T-helper 2 cell treated with Interferon-gamma antibody and Interleukin-4, amounts not matched to agents 5 μg/mL and 100 μg/mL, for 36 hours (primary cell): ENCODE measurements around the gene SGSH.

Experiments used
- DNase-seq: peaks from one replicate; pipeline ENCODE4 v3.0.0; 2021; ENCODE audit warnings: low spot score
- H3K27ac Mint-ChIP-seq: one replicate; pipeline ENCODE4 v1.8.0; 2021; ENCODE audit warnings: mild to moderate bottlenecking, mixed read lengths
- H3K27me3 Mint-ChIP-seq: one replicate; pipeline ENCODE4 v1.8.0; 2021; ENCODE audit warnings: low read depth, mixed read lengths
- H3K36me3 Mint-ChIP-seq: one replicate; pipeline ENCODE4 v1.8.0; 2021; ENCODE audit warnings: low read depth, mixed read lengths
- H3K4me1 Mint-ChIP-seq: one replicate; pipeline ENCODE4 v1.8.0; 2021; ENCODE audit warnings: low read depth, mixed read lengths
- H3K4me3 Mint-ChIP-seq: one replicate; pipeline ENCODE4 v1.8.0; 2022; ENCODE audit warnings: mild to moderate bottlenecking, moderate library complexity, mixed read lengths
- H3K9me3 Mint-ChIP-seq: one replicate; pipeline ENCODE4 v1.8.0; 2021; ENCODE audit warnings: mixed read lengths

The SGSH gene

GRCh38 chr17:80227156-80227555, 7.0 kb upstream of the SGSH start:
- H3K27ac Mint-ChIP-seq = no peak overlapping the region
- H3K4me3 Mint-ChIP-seq = no peak overlapping the region
- H3K36me3 Mint-ChIP-seq = peaks cover 7% of the 10 kb centered on the region

GRCh38 chr17:80225230-80225629, 5.1 kb upstream of the SGSH start:
- no peaks in the 10 kb centered on the region for H3K9me3 Mint-ChIP-seq
- no peak overlapping the region for H3K27ac Mint-ChIP-seq
- DNase-seq = no peak
- H3K4me3 Mint-ChIP-seq = no peak overlapping the region
- H3K36me3 Mint-ChIP-seq = peaks cover 1% of the 10 kb centered on the region
- peaks cover 2% of the 10 kb centered on the region for H3K4me1 Mint-ChIP-seq
- H3K27me3 Mint-ChIP-seq = no peaks in the 10 kb centered on the region

More at GRCh38 chr17:80227156-80227555, 7.0 kb upstream of the SGSH start:
- DNase-seq = no peak
- Mint-ChIP-seq H3K9me3 (peaks cover 7% of the 10 kb centered on the region), H3K4me1 (no peaks in the 10 kb centered on the region), H3K27me3 (no peaks in the 10 kb centered on the region)

DNA sequence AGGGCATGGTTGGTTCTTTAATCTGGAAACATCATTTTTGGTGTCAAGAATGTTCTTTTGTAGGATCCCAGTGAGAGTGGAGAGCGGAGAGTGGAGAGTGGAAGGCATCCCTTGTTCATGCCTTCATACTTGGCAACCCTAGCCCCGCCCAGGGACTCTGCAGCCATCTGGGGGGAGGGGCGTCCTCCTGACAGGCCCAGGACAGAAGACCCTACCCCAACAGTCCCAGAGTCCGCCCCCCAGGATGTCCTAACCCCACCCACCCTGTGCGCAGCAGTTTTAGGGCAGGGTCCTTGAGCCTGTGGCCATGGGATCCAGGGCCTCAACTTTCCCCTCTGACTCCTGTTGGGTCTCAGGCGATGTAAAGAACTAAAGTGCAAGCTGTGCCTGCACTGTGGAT, 4.5 kb upstream of the SGSH start:
- no peak for DNase-seq
- Mint-ChIP-seq H3K36me3 (no peaks in the 10 kb centered on the region), H3K9me3 (no peaks in the 10 kb centered on the region), H3K4me1 (peaks cover 2% of the 10 kb centered on the region), H3K4me3 (no peak overlapping the region), H3K27ac (no peak overlapping the region), H3K27me3 (no peaks in the 10 kb centered on the region)

- Mint-ChIP-seq H3K36me3 (no peaks in the 10 kb centered on the region), H3K4me3 (no peak overlapping the region), H3K4me1 (peaks cover 4% of the 10 kb centered on the region), H3K9me3 (no peaks in the 10 kb centered on the region), H3K27ac (no peak overlapping the region), H3K27me3 (no peaks in the 10 kb centered on the region)
- no peak for DNase-seq
These were observed 3.8 kb upstream of the SGSH start for GRCh38 chr17:80223838-80224497.

DNA sequence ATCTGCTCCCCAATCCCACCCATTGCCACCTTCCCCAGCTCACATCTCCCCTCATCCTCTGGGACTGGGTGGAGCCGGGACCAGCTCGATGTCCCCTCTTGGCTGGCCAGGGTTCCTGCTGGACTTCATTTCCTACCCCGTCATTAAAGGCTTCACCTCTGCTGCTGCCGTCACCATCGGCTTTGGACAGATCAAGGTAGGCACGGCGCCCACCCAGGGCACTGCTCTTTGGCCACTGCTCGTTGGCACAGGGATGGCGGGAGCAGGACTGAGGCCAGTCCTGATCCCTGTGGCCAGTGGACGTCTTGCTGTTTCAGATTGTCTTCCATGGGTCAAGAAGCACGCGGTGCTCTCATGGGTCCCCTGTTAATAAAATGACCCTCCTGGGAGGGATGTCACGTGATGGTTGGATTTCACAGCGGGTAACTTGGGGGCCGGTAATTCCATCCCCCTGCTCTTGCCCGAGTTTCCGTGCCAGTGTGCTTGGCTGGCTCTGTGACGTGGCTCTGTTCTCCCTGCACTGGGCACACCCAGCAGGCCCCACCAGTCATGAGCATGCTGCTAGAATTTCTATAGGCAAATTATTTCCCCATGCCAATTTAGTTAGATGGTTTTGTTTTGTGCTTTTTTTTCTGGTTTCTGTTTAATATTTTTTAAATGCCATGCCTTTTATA, 3.1 kb upstream of the SGSH start:
- H3K36me3 Mint-ChIP-seq = no peaks in the 10 kb centered on the region

GRCh38 chr17:80222376-80223141, 2.4 kb upstream of the SGSH start:
- no peak overlapping the region for H3K27ac Mint-ChIP-seq
- no peak for DNase-seq
- H3K27me3 Mint-ChIP-seq = no peaks in the 10 kb centered on the region
- peaks cover 2% of the 10 kb centered on the region for H3K36me3 Mint-ChIP-seq
- no peaks in the 10 kb centered on the region for H3K9me3 Mint-ChIP-seq
- H3K4me3 Mint-ChIP-seq = peak overlapping the region; percentile 18
- peaks cover 13% of the 10 kb centered on the region for H3K4me1 Mint-ChIP-seq

More for the DNA sequence above, 3.1 kb upstream of the SGSH start:
- Mint-ChIP-seq H3K4me1 (peaks cover 11% of the 10 kb centered on the region), H3K27ac (no peak overlapping the region), H3K4me3 (peak overlapping the region; percentile 15), H3K27me3 (no peaks in the 10 kb centered on the region), H3K9me3 (no peaks in the 10 kb centered on the region)
- no peak for DNase-seq

DNA sequence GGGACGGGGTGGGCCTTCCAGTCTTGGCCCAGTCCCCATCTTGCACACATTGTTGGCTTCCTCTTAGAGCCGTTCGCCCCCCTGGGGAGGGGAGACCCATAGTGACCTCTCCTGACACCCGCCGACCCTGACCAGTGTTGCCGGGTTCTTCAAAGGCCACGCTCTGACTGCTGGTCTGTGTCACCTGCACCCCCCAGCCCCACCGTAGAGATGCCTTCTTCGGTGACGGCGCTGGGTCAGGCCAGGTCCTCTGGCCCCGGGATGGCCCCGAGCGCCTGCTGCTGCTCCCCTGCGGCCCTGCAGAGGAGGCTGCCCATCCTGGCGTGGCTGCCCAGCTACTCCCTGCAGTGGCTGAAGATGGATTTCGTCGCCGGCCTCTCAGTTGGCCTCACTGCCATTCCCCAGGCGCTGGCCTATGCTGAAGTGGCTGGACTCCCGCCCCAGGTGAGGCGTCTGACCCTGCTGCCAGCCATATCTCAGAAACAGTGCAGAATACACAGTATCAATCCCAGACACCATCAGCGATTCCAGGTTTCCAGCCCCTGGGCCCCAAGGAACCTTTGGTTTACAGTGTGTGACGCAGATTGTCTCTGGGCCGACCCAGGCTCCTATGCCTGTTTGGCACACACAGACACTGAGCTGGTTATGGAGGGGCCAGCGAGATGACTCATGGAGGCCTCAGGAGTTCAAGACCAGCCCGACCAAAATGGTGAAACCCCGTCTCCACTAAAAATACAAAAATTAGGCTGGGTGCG, 1.4 kb upstream of the SGSH start:
- peaks cover 7% of the 10 kb centered on the region for H3K36me3 Mint-ChIP-seq
- H3K4me3 Mint-ChIP-seq = peak overlapping the region; percentile 80
- peak overlapping the region; percentile 69 for H3K27ac Mint-ChIP-seq
- peaks cover 15% of the 10 kb centered on the region for H3K4me1 Mint-ChIP-seq
- no peaks in the 10 kb centered on the region for H3K9me3 Mint-ChIP-seq
- DNase-seq = no peak
- H3K27me3 Mint-ChIP-seq = no peaks in the 10 kb centered on the region

GRCh38 chr17:80220736-80221215, 643 bp upstream of the SGSH start:
- Mint-ChIP-seq H3K27me3 (no peaks in the 10 kb centered on the region), H3K4me1 (peaks cover 15% of the 10 kb centered on the region), H3K36me3 (peaks cover 12% of the 10 kb centered on the region), H3K9me3 (no peaks in the 10 kb centered on the region), H3K27ac (peak overlapping the region; percentile 69), H3K4me3 (peak overlapping the region; percentile 80)
- no peak for DNase-seq

DNA sequence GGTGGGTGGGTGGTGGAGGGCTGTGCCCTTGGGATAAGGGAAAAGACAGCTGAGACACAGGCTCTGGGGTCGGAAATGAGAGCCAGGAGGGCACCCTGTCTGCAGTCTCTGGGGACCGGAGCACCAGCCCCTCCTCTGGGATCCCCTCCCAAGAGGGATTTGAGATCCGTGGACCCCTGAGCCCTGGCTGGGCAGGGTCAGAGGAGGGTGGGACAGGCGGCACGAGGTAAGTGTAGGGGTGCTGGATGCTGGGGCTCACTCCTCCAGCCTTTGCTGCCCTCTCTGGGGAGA, 425 bp downstream of the SGSH start:
- no peaks in the 10 kb centered on the region for H3K9me3 Mint-ChIP-seq
- peak overlapping the region; percentile 89 for H3K4me3 Mint-ChIP-seq
- no peak for DNase-seq
- peaks cover 14% of the 10 kb centered on the region for H3K36me3 Mint-ChIP-seq
- H3K27me3 Mint-ChIP-seq = no peaks in the 10 kb centered on the region
- peak overlapping the region; percentile 90 for H3K27ac Mint-ChIP-seq
- H3K4me1 Mint-ChIP-seq = peaks cover 15% of the 10 kb centered on the region

- H3K9me3 Mint-ChIP-seq = no peaks in the 10 kb centered on the region
- peak overlapping the region; percentile 89 for H3K4me3 Mint-ChIP-seq
- peak; percentile 86 for DNase-seq
- H3K27me3 Mint-ChIP-seq = no peaks in the 10 kb centered on the region
- H3K27ac Mint-ChIP-seq = peak overlapping the region; percentile 90
- peaks cover 14% of the 10 kb centered on the region for H3K36me3 Mint-ChIP-seq
- H3K4me1 Mint-ChIP-seq = peaks cover 15% of the 10 kb centered on the region
These were observed 945 bp downstream of the SGSH start for GRCh38 chr17:80219013-80219762.

DNA sequence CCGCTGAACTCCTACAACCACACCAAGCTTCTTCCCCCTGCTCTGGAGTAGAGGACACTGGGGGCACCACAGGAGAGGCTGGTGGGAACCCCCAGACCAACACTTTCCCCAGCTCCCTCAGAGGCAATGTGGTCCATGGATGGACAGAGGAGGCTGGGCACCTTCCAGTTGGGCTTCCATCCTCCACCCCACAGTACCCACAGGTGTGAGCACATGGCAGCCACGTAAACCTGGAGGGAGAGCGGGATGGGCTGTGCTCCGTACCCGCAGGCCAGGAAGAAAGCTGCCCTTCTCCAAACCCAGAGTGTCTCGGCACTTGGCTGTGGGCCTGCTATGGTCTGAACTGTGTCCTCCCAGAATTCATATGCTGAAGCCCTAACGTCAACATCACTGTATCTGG, 1.7 kb downstream of the SGSH start:
- no peaks in the 10 kb centered on the region for H3K27me3 Mint-ChIP-seq
- peak overlapping the region; percentile 90 for H3K27ac Mint-ChIP-seq
- no peaks in the 10 kb centered on the region for H3K9me3 Mint-ChIP-seq
- peak overlapping the region; percentile 89 for H3K4me3 Mint-ChIP-seq
- no peak for DNase-seq
- peaks cover 15% of the 10 kb centered on the region for H3K4me1 Mint-ChIP-seq
- peaks cover 14% of the 10 kb centered on the region for H3K36me3 Mint-ChIP-seq

GRCh38 chr17:80217703-80218362, 2.3 kb downstream of the SGSH start:
- peak overlapping the region; percentile 32 for H3K27ac Mint-ChIP-seq
- H3K4me3 Mint-ChIP-seq = peak overlapping the region; percentile 15
- peaks cover 14% of the 10 kb centered on the region for H3K36me3 Mint-ChIP-seq
- no peaks in the 10 kb centered on the region for H3K9me3 Mint-ChIP-seq
- H3K4me1 Mint-ChIP-seq = peaks cover 15% of the 10 kb centered on the region
- no peaks in the 10 kb centered on the region for H3K27me3 Mint-ChIP-seq
- no peak for DNase-seq
